GM18519 (cell line): ENCODE data around the gene MYLK4.

ENCODE experiments used
- ATAC-seq: cut with Tn5 transposase; IDR thresholded peaks from one replicate; pipeline ENCODE4 v1.9.1; 2021; ENCODE audit warnings: mild to moderate bottlenecking, moderate library complexity; ENCODE audit not compliant: unreplicated experiment, low FRiP score

Gene MYLK4

DNA sequence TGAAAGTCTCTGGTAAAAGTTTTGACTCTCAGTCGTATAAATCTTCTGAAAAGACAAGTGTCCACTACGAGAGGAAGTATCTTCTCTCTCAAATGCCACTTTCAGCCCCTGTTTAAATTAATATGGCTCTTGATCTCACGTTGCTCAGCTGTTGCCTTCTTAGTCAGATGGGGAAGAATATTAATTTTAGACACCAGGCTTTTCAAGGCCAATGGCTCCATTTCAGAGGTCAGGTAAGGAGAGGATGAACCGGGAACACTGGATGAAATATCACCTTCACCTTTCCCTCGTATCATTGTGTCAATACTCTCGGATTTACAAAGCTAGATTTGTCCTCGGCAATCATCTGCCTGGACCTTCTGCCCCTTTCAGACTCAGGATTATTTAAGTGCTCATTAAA is at the start of gene MYLK4:
Gene MYLK4, minus strand, starts transcription at position 91 of the 400 bp plus-strand sequence. CDS start 1,628 bp downstream, outside the sequence.
- no peak for ATAC-seq

GRCh38 chr6:2799936-2800527 is 49.3 kb upstream of the MYLK4 start:
- no peak for ATAC-seq

GRCh38 chr6:2798586-2799134 is 47.9 kb upstream of the MYLK4 start:
- ATAC-seq = no peak

- no peak for ATAC-seq
Observed at GRCh38 chr6:2797564-2798031, 46.9 kb upstream of the MYLK4 start.

DNA sequence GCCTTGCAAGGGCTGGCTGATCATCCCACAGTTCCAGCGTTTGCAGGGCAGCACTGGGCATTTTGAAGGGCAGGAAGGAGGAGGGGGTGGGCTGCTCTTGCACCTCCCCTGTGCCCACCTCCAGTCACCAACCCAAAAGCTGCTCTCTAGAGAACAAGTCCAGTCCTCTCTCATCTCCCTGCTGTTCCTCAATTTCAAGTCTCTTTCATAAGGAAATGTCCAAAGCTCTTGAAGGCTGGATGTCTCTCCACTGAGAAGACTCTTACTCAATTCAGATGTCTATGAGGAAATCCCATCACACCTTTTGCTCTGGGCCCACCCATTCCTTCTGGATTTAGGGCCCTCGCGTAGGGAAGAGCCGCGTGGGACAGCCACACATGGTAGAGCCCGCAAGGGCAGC is 46.1 kb upstream of the MYLK4 start:
- no peak for ATAC-seq

GRCh38 chr6:2795956-2796355 is 45.2 kb upstream of the MYLK4 start:
- ATAC-seq = no peak

GRCh38 chr6:2795162-2795561 is 44.4 kb upstream of the MYLK4 start:
- ATAC-seq = no peak

DNA sequence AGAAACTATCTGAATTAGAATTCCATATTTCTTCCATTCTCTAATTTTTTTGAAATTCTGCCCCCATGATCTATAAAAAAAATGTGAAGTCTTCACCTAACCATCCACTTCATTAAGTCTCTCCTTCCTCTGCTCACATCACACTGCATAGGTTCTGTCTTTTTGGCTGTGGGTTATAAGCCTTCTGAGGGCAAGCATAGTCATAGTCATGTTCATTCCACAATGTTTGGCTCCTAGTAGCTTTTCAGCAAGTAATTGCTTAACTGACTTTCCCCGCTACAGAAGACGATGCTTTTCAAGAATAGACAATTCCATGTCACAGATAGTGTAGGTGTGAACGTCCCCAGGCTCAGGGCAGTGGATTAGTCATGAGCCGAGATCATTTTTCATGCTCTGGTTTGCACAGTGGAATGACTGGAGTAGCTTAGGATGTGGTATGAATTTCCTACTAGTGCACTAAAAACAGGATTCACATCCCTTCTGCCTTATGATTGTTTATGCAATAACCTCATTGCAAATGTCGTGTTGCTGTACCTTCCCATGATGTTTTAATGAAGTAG is 43.5 kb upstream of the MYLK4 start:
- ATAC-seq = no peak

GRCh38 chr6:2793534-2794151 is 42.9 kb upstream of the MYLK4 start:
- no peak for ATAC-seq

DNA sequence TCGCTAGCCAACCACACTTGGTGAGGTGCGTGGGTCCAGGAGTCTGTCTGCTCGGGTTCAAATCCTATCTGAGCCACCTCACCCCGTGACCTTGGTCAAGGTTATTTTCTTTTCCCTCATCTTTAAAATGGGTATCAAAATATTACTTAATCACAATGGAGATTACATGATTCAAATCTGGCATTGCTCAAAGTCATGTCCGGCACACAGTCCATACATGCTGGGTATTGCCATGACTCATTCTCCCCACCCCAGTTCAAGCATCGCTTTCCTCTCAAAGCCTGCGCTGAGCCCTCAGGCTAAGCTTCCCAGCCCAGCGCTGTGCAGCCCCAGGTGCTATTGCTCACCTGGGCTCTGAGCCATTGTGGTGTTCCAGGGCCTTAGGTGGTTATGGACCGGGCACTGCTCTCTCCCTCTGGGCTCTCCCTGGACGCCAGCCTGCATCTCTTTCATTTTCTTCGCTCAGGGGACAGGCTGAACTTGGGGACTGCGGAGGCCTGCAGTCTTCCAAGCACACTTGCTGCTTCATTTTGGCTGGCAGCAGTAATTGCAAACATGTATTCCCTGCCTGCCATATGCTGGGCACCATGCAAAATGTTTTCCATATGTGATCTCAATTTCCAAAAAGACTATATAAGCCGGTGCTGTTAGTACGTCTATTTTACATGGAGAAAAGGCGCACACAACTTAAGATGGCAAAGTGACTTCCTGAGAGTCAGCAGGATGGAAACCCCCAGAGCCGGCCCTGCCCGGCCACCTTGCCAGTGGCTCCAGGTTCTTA is 41.8 kb upstream of the MYLK4 start:
- ATAC-seq = no peak

DNA sequence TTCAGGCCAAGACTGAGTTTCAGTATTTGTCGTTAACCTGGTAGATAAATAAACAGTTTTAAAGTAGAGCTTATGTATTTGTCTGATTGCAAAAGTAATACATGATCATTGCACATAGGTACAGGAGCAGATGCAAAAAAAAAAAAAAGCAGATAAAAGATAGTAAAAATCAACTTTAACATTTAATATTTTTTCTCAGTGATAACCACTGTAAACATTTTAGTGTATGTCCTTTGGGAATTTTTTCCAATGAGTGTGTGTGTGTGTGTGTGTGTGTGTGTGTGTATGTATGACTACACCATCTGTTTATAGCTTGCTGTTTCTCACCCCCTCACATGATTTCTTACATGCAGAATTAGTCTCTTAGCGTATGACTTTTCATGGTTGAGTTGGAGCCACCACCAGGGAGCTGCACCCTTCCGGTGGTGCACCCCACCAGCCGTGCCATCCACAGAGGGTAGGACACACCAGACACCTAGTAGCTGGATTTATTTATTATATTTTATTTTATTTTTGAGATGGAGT is 40.8 kb upstream of the MYLK4 start:
- no peak for ATAC-seq

GRCh38 chr6:2790588-2791449 is 40.1 kb upstream of the MYLK4 start:
- ATAC-seq = no peak

GRCh38 chr6:2786269-2786668 is 35.5 kb upstream of the MYLK4 start:
- ATAC-seq = no peak

DNA sequence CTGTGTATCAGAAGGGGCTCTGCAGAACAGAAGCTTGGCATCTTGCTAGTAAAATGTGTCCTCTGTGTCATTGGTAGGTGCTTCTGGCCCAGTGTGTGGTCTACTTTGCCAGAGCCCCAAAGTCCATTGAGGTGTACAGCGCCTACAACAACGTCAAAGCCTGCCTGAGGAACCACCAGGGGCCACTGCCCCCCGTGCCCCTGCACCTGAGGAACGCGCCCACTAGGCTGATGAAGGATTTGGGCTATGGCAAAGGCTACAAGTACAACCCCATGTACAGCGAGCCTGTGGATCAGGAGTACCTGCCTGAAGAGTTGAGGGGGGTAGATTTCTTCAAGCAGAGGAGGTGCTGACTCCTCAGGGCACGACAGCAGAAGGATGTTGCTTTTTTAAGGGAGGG is 34.2 kb upstream of the MYLK4 start:
- no peak for ATAC-seq

GRCh38 chr6:2784061-2784460 is 33.3 kb upstream of the MYLK4 start:
- no peak for ATAC-seq

DNA sequence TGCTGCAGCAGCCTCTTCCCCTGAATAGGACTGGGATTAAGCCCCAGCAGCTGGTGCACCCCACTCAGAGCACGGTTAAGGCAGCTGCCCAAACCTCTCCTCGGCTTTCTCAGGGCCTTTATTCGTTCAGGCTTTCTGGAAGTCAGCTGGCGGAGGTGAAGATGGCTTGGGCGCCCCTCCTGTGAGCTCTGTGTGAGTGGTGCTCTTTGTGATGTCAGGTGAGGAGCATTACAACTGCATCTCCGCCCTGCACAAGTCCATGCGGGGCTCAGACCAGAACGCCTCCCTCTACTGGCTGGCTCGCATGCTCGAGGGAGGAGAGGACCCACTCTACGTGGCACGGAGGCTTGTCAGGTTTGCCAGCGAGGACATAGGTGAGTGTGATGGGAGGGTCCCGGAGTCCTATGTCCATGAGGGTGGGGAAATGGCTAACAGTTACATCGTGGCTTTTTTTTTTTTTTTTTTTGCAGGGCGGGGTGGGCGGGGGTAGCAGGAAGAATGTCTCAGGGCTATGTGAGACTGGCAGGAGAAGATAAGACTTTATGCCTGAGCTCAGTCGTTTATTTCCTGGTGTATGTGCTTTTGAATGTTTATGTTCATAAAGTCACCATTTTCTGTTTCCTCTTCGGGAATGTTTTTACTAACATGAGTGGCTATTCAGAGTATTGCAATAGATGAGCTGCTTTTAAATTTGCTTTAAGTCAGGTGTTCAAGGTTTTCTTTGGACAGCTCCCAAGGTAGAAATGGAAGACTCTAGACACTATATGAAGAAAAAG is 32.7 kb upstream of the MYLK4 start:
- no peak for ATAC-seq

GRCh38 chr6:2782825-2783187 is 32.1 kb upstream of the MYLK4 start:
- ATAC-seq = no peak

DNA sequence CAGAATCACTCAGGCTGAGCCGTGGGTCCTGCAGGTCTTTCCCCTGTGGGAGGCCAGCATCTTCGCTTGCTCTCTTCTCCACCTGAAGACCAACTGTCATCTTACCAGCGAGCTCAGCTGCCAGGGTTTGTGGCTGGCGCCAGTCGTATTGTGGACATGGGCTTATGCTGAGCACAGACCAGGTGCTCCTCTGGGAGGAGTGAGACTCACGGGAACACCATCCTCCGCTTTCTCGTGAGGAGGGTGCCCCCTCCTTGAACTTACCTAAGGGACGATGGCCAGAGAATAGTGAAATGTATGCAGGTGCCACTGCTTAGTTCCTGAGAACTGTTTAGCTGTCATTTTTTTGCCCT is 31.6 kb upstream of the MYLK4 start:
- no peak for ATAC-seq

- no peak for ATAC-seq
Observed at GRCh38 chr6:2781685-2782355, 31.1 kb upstream of the MYLK4 start.
